HepG2 (cell line): ENCODE data around the gene SELENOT. TPM values are rescaled to one million over a fixed set of nuclear protein-coding genes. Genes with fewer than 3 reads are reported as not detected.

ENCODE experiments used
- ATAC-seq: fragments of 200-7000 bp; cut with Tn5 transposase; 3 replicates; pipeline ENCODE4 v1.9.1; 2020; ENCODE audit warnings: mild to moderate bottlenecking, moderate library complexity
- BruUV-seq: library from RNA; stranded (reverse); fragments of 400-500 nt; replicated peaks from 2 replicates; lab custom pipeline; 2021; lab: Mats Ljungman, UMichigan
- CTCF ChIA-PET: fragments of 300-600 bp; formaldehyde crosslinking; extraction: SDS; loops from one replicate; lab custom pipeline; 2021; ENCODE audit warnings: low total read pairs, inconsistent platforms, low intra/inter-chr PET ratio; lab: Yijun Ruan, JAX
- POLR2A ChIA-PET: fragments of 350-600 bp; sonication (Branson Sonifier 250); formaldehyde crosslinking; loops from one replicate; lab custom pipeline; 2020; ENCODE audit warnings: antibody characterized with exemption, inconsistent platforms; lab: Yijun Ruan, JAX
- DNase-seq: peaks from one replicate; pipeline ENCODE4 v3.0.0-alpha.2; 2015; ENCODE audit warnings: low spot score
- FAIRE-seq: peaks from 3 replicates; lab custom pipeline; 2011; peaks lifted over from hg19 to GRCh38; lab: Jason Lieb, UNC
- H2AFZ ChIP-seq: one replicate; pipeline ENCODE4 v1.6.1; 2011; ENCODE audit warnings: low read length, inconsistent platforms
- H3K27ac ChIP-seq: fragments of 300-600 bp; 3 replicates; pipeline ENCODE4 v1.8.0; 2011; ENCODE audit warnings: mixed run types, mild to moderate bottlenecking, mixed read lengths, low read length, inconsistent platforms; ENCODE audit not compliant: insufficient read depth; ENCODE audit errors: extremely low read length
- H3K27me3 ChIP-seq, 2 experiments: fragments of 200-600 bp in 1 of 2; 2 replicates in 1 of 2; 3 replicates in 1 of 2; pipeline versions ENCODE4 v1.6.0 to v1.8.0; 2011; ENCODE audit warnings: low read length in 2 of 2, mild to moderate bottlenecking in 2 of 2, moderate library complexity in 2 of 2, inconsistent platforms in 1 of 2; ENCODE audit not compliant: insufficient read depth in 2 of 2, control insufficient read depth in 1 of 2
- H3K36me3 ChIP-seq, 2 experiments: fragments of 200-600 bp in 1 of 2; replicated peaks in 1 of 2; 2 replicates in 1 of 2; 3 replicates in 1 of 2; pipeline versions ENCODE4 v1.5.1 to v1.8.0; 2011; ENCODE audit warnings: low read length in 2 of 2, inconsistent platforms in 1 of 2; ENCODE audit not compliant: insufficient read depth in 2 of 2, control insufficient read depth in 1 of 2
- H3K4me1 ChIP-seq: 2 replicates; pipeline ENCODE4 v1.5.1; 2012; ENCODE audit warnings: low read length, inconsistent platforms; ENCODE audit not compliant: insufficient read depth
- H3K4me2 ChIP-seq: 2 replicates; pipeline ENCODE4 v1.6.0; 2011; ENCODE audit warnings: low read depth, low read length, inconsistent platforms
- H3K4me3 ChIP-seq, 3 experiments: fragments of 200-600 bp in 1 of 3; sonication (generic), shearing (Covaris generic) in 1 of 3; replicated peaks in 1 of 3; 2 replicates each; pipeline ENCODE4 v1.5.1; 2011 to 2016; ENCODE audit warnings: low read length in 3 of 3, inconsistent platforms in 2 of 3, low read depth in 2 of 3, mild to moderate bottlenecking in 2 of 3, control low read depth in 1 of 3, mixed read lengths in 1 of 3; ENCODE audit not compliant: insufficient read depth in 1 of 3
- H3K79me2 ChIP-seq: one replicate; pipeline ENCODE4 v1.6.1; 2011; ENCODE audit warnings: low read length, inconsistent platforms; ENCODE audit not compliant: insufficient read depth
- H3K9ac ChIP-seq: 2 replicates; pipeline ENCODE4 v1.6.0; 2011; ENCODE audit warnings: mild to moderate bottlenecking, low read depth, low read length, inconsistent platforms; ENCODE audit not compliant: insufficient read depth
- H3K9me3 ChIP-seq: 2 replicates; pipeline ENCODE4 v1.5.1; 2012; ENCODE audit warnings: mild to moderate bottlenecking, low read length
- H4K20me1 ChIP-seq: 2 replicates; pipeline ENCODE4 v1.6.0; 2011; ENCODE audit warnings: inconsistent platforms, mild to moderate bottlenecking, low read length, moderate library complexity; ENCODE audit not compliant: insufficient read depth
- ARID4A ChIP-seq: sonication (generic); formaldehyde crosslinking; IDR thresholded peaks from 2 replicates; pipeline ENCODE4 v1.5.0; 2020; ENCODE audit warnings: mild to moderate bottlenecking, missing genetic modification reagents, borderline replicate concordance
- FIP1L1 ChIP-seq: fragments of 200-400 bp; formaldehyde crosslinking; IDR thresholded peaks from 2 replicates; pipeline ENCODE4 v1.6.1; 2018; ENCODE audit warnings: low read depth, mild to moderate bottlenecking, low read length, moderate library complexity, borderline replicate concordance; ENCODE audit not compliant: insufficient read depth
- MXD4 ChIP-seq: IDR thresholded peaks from 2 replicates; pipeline ENCODE4 v1.6.1; 2016; ENCODE audit warnings: mild to moderate bottlenecking, missing biosample characterization, missing genetic modification reagents
- PHF21A ChIP-seq: sonication (generic); formaldehyde crosslinking; IDR thresholded peaks from 2 replicates; pipeline ENCODE4 v1.5.0; 2020; ENCODE audit warnings: mild to moderate bottlenecking, missing genetic modification reagents
- PREB ChIP-seq: sonication (generic); formaldehyde crosslinking; IDR thresholded peaks from 2 replicates; pipeline ENCODE4 v1.4.0; 2020; ENCODE audit warnings: missing genetic modification reagents
- SAP130 ChIP-seq: IDR thresholded peaks from 2 replicates; pipeline ENCODE4 v1.6.1; 2016; ENCODE audit warnings: low read depth
- TGIF2 ChIP-seq: IDR thresholded peaks from 2 replicates; pipeline ENCODE4 v1.6.1; 2016; ENCODE audit warnings: control low read depth, missing compliant biosample characterization
- ZNF124 ChIP-seq: sonication (generic); formaldehyde crosslinking; IDR thresholded peaks from 2 replicates; pipeline ENCODE4 v1.4.0; 2020; ENCODE audit warnings: missing genetic modification reagents
- ZNF704 ChIP-seq: sonication (generic); formaldehyde crosslinking; IDR thresholded peaks from 2 replicates; pipeline ENCODE4 v1.8.1; 2023; ENCODE audit warnings: mild to moderate bottlenecking, inconsistent platforms, moderate library complexity, missing genetic modification reagents, borderline replicate concordance
- WGBS: methylation state at CpG from one replicate; pipeline ENCODE4 v1.1.6; 2017; ENCODE audit warnings: low lambda C conversion rate; 5-methylcytosine and 5-hydroxymethylcytosine counted together
- in situ Hi-C: cut with HindIII; loops from 2 replicates; pipeline ENCODE4 v1.10.0; 2017; ENCODE audit warnings: low pct_unique_long_range_greater_than_20kb; ENCODE audit not compliant: extremely low pct_ligation_motif_present
- intact Hi-C: fragments of 100-400 bp; cut with micrococcal nuclease; formaldehyde crosslinking; loops from one replicate; pipeline ENCODE4 v1.10.0; 2022; ENCODE audit not compliant: unreplicated experiment
- polyA plus RNA-seq, 8 experiments: library from polyadenylated mRNA; depleted of rRNA in 3 of 8; stranded (reverse) in 7 of 8; unstranded in 1 of 8; fragments of >200 nt; fragmentation: Illumina TruSeq in 4 of 8; extraction: Trizol in 4 of 8; gene quantifications; 2 replicates each; pipeline versions ENCODE4 v1.2.1 to v1.2.3, GENCODE V29; 2011 to 2016; ENCODE audit warnings: low read depth in 4 of 8, missing spikeins in 1 of 8, mixed read lengths in 1 of 8; ENCODE audit not compliant: insufficient read depth in 1 of 8
- total RNA-seq, 5 experiments: library from RNA; depleted of rRNA; stranded (reverse); fragments of >200 nt; fragmentation: Illumina TruSeq; extraction: Trizol; gene quantifications; 2 replicates each; pipeline ENCODE4 v1.2.3, GENCODE V29; 2016; ENCODE audit warnings: low read depth in 1 of 5
- TF ChIP-seq, protein P1 (sequence below): sonication (generic); formaldehyde crosslinking; IDR thresholded peaks from 2 replicates; pipeline ENCODE4 v1.4.0; 2020; ENCODE audit warnings: missing genetic modification reagents, borderline replicate concordance
- TF ChIP-seq, protein P2 (sequence below): fragments of 450-650 bp; IDR thresholded peaks from 2 replicates; pipeline ENCODE4 v1.6.1; 2016
- TF ChIP-seq, protein P3 (sequence below): sonication (generic); formaldehyde crosslinking; IDR thresholded peaks from 2 replicates; pipeline ENCODE4 v1.5.0; 2020; ENCODE audit warnings: missing genetic modification reagents, mild to moderate bottlenecking, borderline replicate concordance

The SELENOT gene
- total and polyA plus RNA-seq, 2 of the 13 experiments (the other 11 are each of a cell fraction or from before 2014, with no cell fraction given): 122 to 273 TPM

DNA sequence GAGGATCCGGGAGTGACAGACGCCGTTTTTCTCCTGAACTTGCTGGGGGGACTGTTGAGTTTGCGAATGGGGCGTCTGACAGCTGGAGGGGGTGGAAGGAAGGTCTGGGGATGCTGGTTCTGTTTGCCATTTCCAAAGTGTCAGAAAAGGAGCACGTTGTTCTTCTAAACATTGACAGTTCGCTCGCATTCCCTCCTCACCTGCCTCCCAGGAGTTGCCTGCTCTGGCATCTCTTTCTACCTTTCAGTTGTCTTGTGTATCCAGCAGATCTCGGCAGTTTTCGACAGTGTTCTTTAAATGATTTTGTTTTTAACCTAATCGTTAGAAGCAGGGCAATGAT lies 829 bp downstream of the SELENOT start:
- peak overlapping the region; percentile 86 to 89 (median 86) for H3K4me3 ChIP-seq
- peaks cover 14% of the 10 kb centered on the region for H4K20me1 ChIP-seq
- in situ Hi-C loops (loop anchor here (5.0 kb wide), 1 partner anchor 57 kb away; the partner anchor contains the start of genes EIF2A and SERP1), intact Hi-C loops (no loop called here)
- no TSS peak for BruUV-seq
- peak overlapping the region; percentile 79 for H3K4me2 ChIP-seq
- ATAC-seq (peak; percentile 44), DNase-seq (peak; percentile 9), FAIRE-seq (no peak)
- H3K36me3 ChIP-seq: no peaks in the 10 kb centered on the region; a peak in 1 of 5 replicates
- no peaks in the 10 kb centered on the region for H3K27me3 ChIP-seq
- H3K9ac ChIP-seq: peak overlapping the region; percentile 89
- TF ChIP-seq SAP130 (CRISPR knock-in tag) (peak; percentile 7; the same call in 1 of the 2 replicates), TGIF2 (CRISPR knock-in tag) (peak; percentile 94), MXD4 (peak; percentile 15; the same call in 1 of the 2 replicates), FIP1L1 (no peak), ZNF704 (0 out of 2 replicates have a peak, but pooled peaks have one; percentile 11), ARID4A (peak; percentile 5), ZNF124 (CRISPR knock-in tag) (no peak), PHF21A (no peak), PREB (CRISPR knock-in tag) (no peak)
- TF ChIP-seq, protein P1, sequence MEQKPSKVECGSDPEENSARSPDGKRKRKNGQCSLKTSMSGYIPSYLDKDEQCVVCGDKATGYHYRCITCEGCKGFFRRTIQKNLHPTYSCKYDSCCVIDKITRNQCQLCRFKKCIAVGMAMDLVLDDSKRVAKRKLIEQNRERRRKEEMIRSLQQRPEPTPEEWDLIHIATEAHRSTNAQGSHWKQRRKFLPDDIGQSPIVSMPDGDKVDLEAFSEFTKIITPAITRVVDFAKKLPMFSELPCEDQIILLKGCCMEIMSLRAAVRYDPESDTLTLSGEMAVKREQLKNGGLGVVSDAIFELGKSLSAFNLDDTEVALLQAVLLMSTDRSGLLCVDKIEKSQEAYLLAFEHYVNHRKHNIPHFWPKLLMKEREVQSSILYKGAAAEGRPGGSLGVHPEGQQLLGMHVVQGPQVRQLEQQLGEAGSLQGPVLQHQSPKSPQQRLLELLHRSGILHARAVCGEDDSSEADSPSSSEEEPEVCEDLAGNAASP: no peak
- TF ChIP-seq, protein P2, sequence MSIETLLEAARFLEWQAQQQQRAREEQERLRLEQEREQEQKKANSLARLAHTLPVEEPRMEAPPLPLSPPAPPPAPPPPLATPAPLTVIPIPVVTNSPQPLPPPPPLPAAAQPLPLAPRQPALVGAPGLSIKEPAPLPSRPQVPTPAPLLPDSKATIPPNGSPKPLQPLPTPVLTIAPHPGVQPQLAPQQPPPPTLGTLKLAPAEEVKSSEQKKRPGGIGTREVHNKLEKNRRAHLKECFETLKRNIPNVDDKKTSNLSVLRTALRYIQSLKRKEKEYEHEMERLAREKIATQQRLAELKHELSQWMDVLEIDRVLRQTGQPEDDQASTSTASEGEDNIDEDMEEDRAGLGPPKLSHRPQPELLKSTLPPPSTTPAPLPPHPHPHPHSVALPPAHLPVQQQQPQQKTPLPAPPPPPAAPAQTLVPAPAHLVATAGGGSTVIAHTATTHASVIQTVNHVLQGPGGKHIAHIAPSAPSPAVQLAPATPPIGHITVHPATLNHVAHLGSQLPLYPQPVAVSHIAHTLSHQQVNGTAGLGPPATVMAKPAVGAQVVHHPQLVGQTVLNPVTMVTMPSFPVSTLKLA: 0 out of 2 replicates have a peak, but pooled peaks have one; percentile 9
- TF ChIP-seq, protein P3, sequence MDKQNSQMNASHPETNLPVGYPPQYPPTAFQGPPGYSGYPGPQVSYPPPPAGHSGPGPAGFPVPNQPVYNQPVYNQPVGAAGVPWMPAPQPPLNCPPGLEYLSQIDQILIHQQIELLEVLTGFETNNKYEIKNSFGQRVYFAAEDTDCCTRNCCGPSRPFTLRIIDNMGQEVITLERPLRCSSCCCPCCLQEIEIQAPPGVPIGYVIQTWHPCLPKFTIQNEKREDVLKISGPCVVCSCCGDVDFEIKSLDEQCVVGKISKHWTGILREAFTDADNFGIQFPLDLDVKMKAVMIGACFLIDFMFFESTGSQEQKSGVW (CRISPR knock-in tag): no peak
- H3K9me3 ChIP-seq: no peaks in the 10 kb centered on the region
- H3K79me2 ChIP-seq: peaks cover 73% of the 10 kb centered on the region
- H3K4me1 ChIP-seq: peaks cover 63% of the 10 kb centered on the region
- no peak overlapping the region for H2AFZ ChIP-seq
- POLR2A ChIA-PET: no interaction called here
- 1% methylated on average over 10 of the region's 11 CpGs for WGBS
- H3K27ac ChIP-seq: peak overlapping the region; percentile 91
- CTCF ChIA-PET: no interaction called here
